GM12873 (cell line): Measurements from ENCODE around the gene B3GALT6.

Experiments
- CTCF ChIP-seq: IDR thresholded peaks from 2 replicates; pipeline ENCODE4 v1.5.1; 2012; ENCODE audit warnings: low read depth, mild to moderate bottlenecking, moderate library complexity, low read length, control low read depth; ENCODE audit not compliant: insufficient read depth; ENCODE audit errors: missing control alignments

B3GALT6 gene

GRCh38 chr1:1281533-1282321 is 49.7 kb downstream of the B3GALT6 start:
- no peak for TF ChIP-seq CTCF

- no peak for TF ChIP-seq CTCF
Observed at GRCh38 chr1:1282998-1283397, 51.0 kb downstream of the B3GALT6 start.

- peak; percentile 3 for TF ChIP-seq CTCF
Observed at GRCh38 chr1:1283821-1284220, 51.8 kb downstream of the B3GALT6 start.
